Kidney (tissue), 14 donors: ENCODE data around the gene KLHL22. TPM values are rescaled to one million over a fixed set of nuclear protein-coding genes. Genes with fewer than 3 reads are reported as not detected.
A peak's percentile ranks its signal among the peaks of the same experiment; 100 is the strongest.

Source experiments
- DNase-seq, 5 donors: peaks; one replicate each; pipeline ENCODE4 v3.0.0-alpha.2; 2013 to 2020
- FAIRE-seq: peaks from 2 replicates; lab custom pipeline; 2012; peaks lifted over from hg19 to GRCh38; lab: Jason Lieb, UNC
- H3K27ac ChIP-seq, 2 donors: one replicate each; pipeline ENCODE4 v1.7.0; 2013; ENCODE audit warnings: low read depth in 2 of 2, low read length in 2 of 2, inconsistent platforms in 1 of 2
- H3K27me3 ChIP-seq: one replicate; pipeline ENCODE4 v1.7.1; 2013; ENCODE audit warnings: low read length, inconsistent platforms; ENCODE audit not compliant: control insufficient read depth, insufficient read depth
- H3K36me3 ChIP-seq, 3 donors: one replicate each; pipeline versions ENCODE4 v1.7.0 to v1.7.1; 2013; ENCODE audit warnings: low read length in 3 of 3, control low read depth in 1 of 3, inconsistent platforms in 1 of 3; ENCODE audit not compliant: insufficient read depth in 3 of 3, control insufficient read depth in 2 of 3
- H3K4me1 ChIP-seq, 3 donors: one replicate each; pipeline versions ENCODE4 v1.7.0 to v1.7.1; 2013; ENCODE audit warnings: low read length in 3 of 3, inconsistent platforms in 1 of 3, low read depth in 1 of 3; ENCODE audit not compliant: control insufficient read depth in 2 of 3, insufficient read depth in 2 of 3
- H3K4me3 ChIP-seq, 3 donors: one replicate each; pipeline versions ENCODE4 v1.7.0 to v1.8.1; 2013; ENCODE audit warnings: low read length in 3 of 3, control low read depth in 1 of 3, inconsistent platforms in 1 of 3
- H3K9ac ChIP-seq, 3 donors: one replicate each; pipeline versions ENCODE4 v1.7.0 to v1.7.1; 2013; ENCODE audit warnings: low read length in 3 of 3, control low read depth in 1 of 3, inconsistent platforms in 1 of 3
- H3K9me3 ChIP-seq, 3 donors: one replicate each; pipeline versions ENCODE4 v1.7.0 to v1.7.1; 2013; ENCODE audit warnings: low read length in 3 of 3, control low read depth in 1 of 3, inconsistent platforms in 1 of 3; ENCODE audit not compliant: control insufficient read depth in 2 of 3, insufficient read depth in 1 of 3
- CTCF ChIP-seq: IDR thresholded peaks from 3 replicates; pipeline ENCODE4 v1.5.1; 2012; ENCODE audit warnings: mild to moderate bottlenecking, moderate library complexity, borderline replicate concordance; ENCODE audit not compliant: insufficient read depth; ENCODE audit errors: extremely low read depth
- intact Hi-C: fragments of 100-400 bp; cut with DNase I; formaldehyde crosslinking; loops from one replicate; pipeline ENCODE4 v1.11.1; 2022
- polyA plus RNA-seq: library from polyadenylated mRNA; stranded (reverse); fragments of 350-450 nt; fragmentation: Illumina TruSeq; extraction: RNeasy Lipid Tissue Mini Kit (QIAGEN cat#74804); gene quantifications from one replicate; pipeline ENCODE4 v1.2.3, GENCODE V29; 2014; ENCODE audit warnings: low read depth, low replicate concordance; ENCODE audit not compliant: insufficient read depth
- total RNA-seq: library from RNA; stranded (reverse); fragmentation: NEBNext Ultra II Directional; extraction: Animal tissue kit (Norgen Biotek cat#: 25700); gene quantifications from one replicate; pipeline ENCODE4 v1.2.1, GENCODE V29; 2021
- donor health status: control.
- donor health status: control.
- donor health status: control.
- donor health status: control.
- donor health status: control.
- donor health status: DM: yes; HTN: yes; CAD: no.
- donor health status: Normal renal cell carcinoma (clear cell type).

KLHL22 gene
- total and polyA plus RNA-seq, 2 donors from 2014 or later, result 22.4 to 24.3 TPM

GRCh38 chr22:20424932-20425565 lies 70.5 kb downstream of the KLHL22 start:
- Histone ChIP-seq H3K9ac (no peak overlapping the region), H3K27me3 (peaks cover 2% of the 10 kb centered on the region), H3K4me1 (peaks cover 0 to 5% (median 0%) of the 10 kb centered on the region in 3 donors), H3K27ac (peak overlapping the region in 1 of 2 donors; percentile 22), H3K9me3 (no peaks in the 10 kb centered on the region), H3K4me3 (no peak overlapping the region), H3K36me3 (peaks cover 0 to 4% (median 0%) of the 10 kb centered on the region in 3 donors)
- DNase-seq, result peak in 4 of 5 donors; percentile 72 to 89 (median 84)
- FAIRE-seq, result no peak
- intact Hi-C loops, result no loop called here
- TF ChIP-seq CTCF, result no peak

DNA sequence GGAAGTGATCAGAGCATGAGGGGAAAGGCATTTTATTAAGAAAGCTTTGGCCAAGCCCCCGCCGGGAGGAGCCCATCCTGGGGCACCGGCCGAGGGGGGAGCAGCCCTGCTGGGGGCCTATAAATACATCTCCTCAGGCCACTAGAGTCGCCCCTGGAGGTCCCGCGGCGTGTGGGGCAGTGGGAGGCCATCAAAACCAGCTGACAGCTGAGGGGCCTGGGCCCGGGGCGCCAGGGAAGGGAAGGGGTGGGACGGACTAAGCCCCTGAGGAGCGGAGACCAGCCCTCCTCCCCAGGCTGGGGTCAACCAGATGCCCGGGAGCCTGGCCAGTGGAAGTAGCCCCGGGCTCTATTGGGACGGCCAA lies 71.0 kb downstream of the KLHL22 start:
- H3K9me3 ChIP-seq, result no peaks in the 10 kb centered on the region
- H3K27me3 ChIP-seq, result peaks cover 2% of the 10 kb centered on the region
- peak in 2 of 5 donors; percentile 40 to 69 for DNase-seq
- intact Hi-C loops, result no loop called here
- no peak overlapping the region for H3K4me3 ChIP-seq
- no peak for TF ChIP-seq CTCF
- H3K27ac ChIP-seq, result peak overlapping the region in 1 of 2 donors; percentile 22
- no peak for FAIRE-seq
- peaks cover 0 to 4% (median 0%) of the 10 kb centered on the region in 3 donors for H3K36me3 ChIP-seq
- H3K4me1 ChIP-seq, result peaks cover 0 to 5% (median 0%) of the 10 kb centered on the region in 3 donors
- no peak overlapping the region for H3K9ac ChIP-seq

DNA sequence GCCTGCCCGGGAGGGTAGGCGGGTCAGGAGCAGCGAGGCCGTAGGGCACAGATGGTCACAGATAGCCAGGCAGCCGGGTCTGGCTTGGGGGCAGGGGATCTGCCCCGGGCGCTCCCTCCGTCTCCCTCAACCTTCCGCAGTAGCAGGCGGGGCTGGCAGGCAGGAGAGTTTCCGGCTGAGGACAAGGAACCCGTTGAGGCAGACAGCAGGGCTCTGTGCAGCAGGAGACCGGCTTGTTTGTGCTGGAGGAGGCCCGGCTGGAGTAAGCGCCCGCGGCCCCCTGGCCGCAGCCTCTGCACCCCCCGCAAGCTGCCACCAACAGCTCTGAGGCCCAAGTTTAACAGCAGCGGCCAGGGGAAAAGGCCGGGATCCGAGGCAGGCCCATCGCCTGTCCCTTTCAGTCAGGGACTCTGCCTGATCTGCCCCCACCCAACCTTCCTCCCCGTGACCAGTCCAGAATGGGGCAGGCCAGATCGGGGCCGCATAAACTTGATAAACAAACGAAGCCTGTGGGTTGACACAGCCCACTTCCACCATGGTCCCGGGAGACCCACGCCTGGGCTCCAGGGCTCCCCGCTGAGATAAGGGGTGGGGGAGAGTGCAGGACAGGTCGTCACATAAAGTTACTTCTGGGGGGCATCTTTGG lies 71.6 kb downstream of the KLHL22 start:
- Histone ChIP-seq H3K9me3 (no peaks in the 10 kb centered on the region), H3K36me3 (peaks cover 0 to 4% (median 0%) of the 10 kb centered on the region in 3 donors), H3K27ac (no peak overlapping the region), H3K9ac (no peak overlapping the region), H3K4me3 (no peak overlapping the region), H3K4me1 (peaks cover 0 to 5% (median 0%) of the 10 kb centered on the region in 3 donors), H3K27me3 (peaks cover 2% of the 10 kb centered on the region)
- DNase-seq (peak in 3 of 5 donors; percentile 63 to 79 (median 65)), FAIRE-seq (no peak)
- no peak for TF ChIP-seq CTCF
- intact Hi-C loops, result no loop called here
